Heart left ventricle (tissue), 16 donors: ENCODE data around the gene SORCS1. TPM values are rescaled to one million over a fixed set of nuclear protein-coding genes. Genes with fewer than 3 reads are reported as not detected.

Experiments used
- ATAC-seq, 4 donors: fragments of 200-7000 bp; cut with Tn5 transposase; one replicate each; pipeline ENCODE4 v1.9.1; 2020 to 2022; ENCODE audit warnings: moderate library complexity in 4 of 4, mild to moderate bottlenecking in 3 of 4, moderate number of reproducible peaks in 1 of 4
- DNase-seq, 5 donors: peaks; one replicate each; pipeline ENCODE4 v3.0.0-alpha.2; 2020
- H3K27ac ChIP-seq, 12 donors: fragments of 200-600 bp; sonication (generic) in 4 of 12; one replicate each; pipeline versions ENCODE4 v1.5.0 to v1.8.0; 2016 to 2022; ENCODE audit warnings: mild to moderate bottlenecking in 2 of 12
- H3K27me3 ChIP-seq, 9 donors: fragments of 200-600 bp; sonication (generic) in 2 of 9; one replicate each; pipeline versions ENCODE4 v1.5.1 to v1.8.0; 2016 to 2022; ENCODE audit warnings: mild to moderate bottlenecking in 3 of 9
- H3K36me3 ChIP-seq, 9 donors: fragments of 200-600 bp; sonication (generic) in 2 of 9; one replicate each; pipeline versions ENCODE4 v1.5.0 to v1.8.0; 2018 to 2022; ENCODE audit warnings: mild to moderate bottlenecking in 2 of 9
- H3K4me1 ChIP-seq, 12 donors: fragments of 200-600 bp; sonication (generic) in 4 of 12; one replicate each; pipeline versions ENCODE4 v1.5.0 to v1.8.0; 2016 to 2022; ENCODE audit warnings: mild to moderate bottlenecking in 3 of 12
- H3K4me3 ChIP-seq, 12 donors: fragments of 200-600 bp; sonication (generic) in 4 of 12; one replicate each; pipeline versions ENCODE4 v1.5.0 to v1.8.0; 2017 to 2022; ENCODE audit warnings: mild to moderate bottlenecking in 9 of 12, moderate library complexity in 4 of 12
- H3K9me3 ChIP-seq, 12 donors: fragments of 200-600 bp; sonication (generic) in 4 of 12; one replicate each; pipeline versions ENCODE4 v1.5.0 to v1.8.0; 2016 to 2022; ENCODE audit warnings: mild to moderate bottlenecking in 1 of 12
- CTCF ChIP-seq, 12 donors: fragments of 200-600 bp; sonication (generic) in 4 of 12; IDR thresholded peaks; one replicate each; pipeline versions ENCODE4 v1.5.0 to v1.8.0; 2018 to 2022; ENCODE audit warnings: antibody characterized with exemption in 12 of 12, mild to moderate bottlenecking in 5 of 12
- POLR2A ChIP-seq, 2 donors: fragments of 450-650 bp; IDR thresholded peaks; one replicate each; pipeline ENCODE4 v1.6.1; 2017; ENCODE audit warnings: antibody characterized with exemption in 2 of 2, mild to moderate bottlenecking in 2 of 2, moderate library complexity in 2 of 2
- WGBS, 4 donors: extraction: QIAGEN DNeasy Blood & Tissue Kit in 2 of 4; methylation state at CpG; one replicate each; pipeline versions ENCODE4 v1.1.5 to v1.1.7; 2013 to 2018; 5-methylcytosine and 5-hydroxymethylcytosine counted together
- intact Hi-C, 10 donors: fragments of 100-400 bp; cut with DNase I; formaldehyde crosslinking; loops; one replicate each; pipeline versions ENCODE4 v1.11.1 to v1.14.2; 2022
- polyA plus RNA-seq, 2 donors: library from polyadenylated mRNA; stranded (reverse); fragments of 200-250 nt; gene quantifications; one replicate each; pipeline ENCODE4 v1.2.3, GENCODE V29; 2013
- total RNA-seq, 9 donors: library from RNA; depleted of rRNA in 2 of 9; stranded (reverse); fragments of >200 nt in 2 of 9; fragmentation: NEBNext Ultra II Directional in 3 of 9; extraction: Animal tissue kit (Norgen Biotek cat#: 25700) in 3 of 9; gene quantifications; one replicate each; pipeline versions ENCODE4 v1.1.0 to v1.2.4, GENCODE V29; 2016 to 2023
- donor health status: ischemic (EF 13 %, LVEDD 7.1; RV severe dilation, severe dysfunction).
- donor health status: healthy with polysubstance abuse.
- donor health status: DM: no; HTN: yes; CAD: no.
- donor health status: DM: no; HTN: no; CAD: no.
- donor health status: ischemic (EF 25% LVEDD 6.9; RV normal size, moderate dysfunction).
- donor health status: ischemic (EF 25% LVEDD 5.7; RV mildly dilated, moderate dysfunction).
- donor health status: healthy.
- donor health status: DM: yes; HTN: yes; CAD: no.
- donor health status: ischemic (EF 35%, LVEDD 5.7; RV mildly dilated, moderate dysfunction).
- donor health status: nonischemic (EF 11% LVEDD 7.7; RV severe dilation, severe dysfunction).
- donor health status: DM: yes; HTN: yes; CAD: no.
- donor health status: PGD.
- donor health status: ischemic (EF 29% LVEDD 5.4; RV normal size, mild dysfunction).
- donor health status: nonischemic (EF 23%, LVEDD 6.1; RV moderate dilation, normal function).

SORCS1 gene
- total and polyA plus RNA-seq, 11 donors: 0.23 to 5.7 (median 1.1) TPM

GRCh38 chr10:106652279-106652678 lies 512.2 kb downstream of the SORCS1 start:
- intact Hi-C loops: no loop called here
- no peaks in the 10 kb centered on the region for H3K36me3 ChIP-seq
- no peak overlapping the region for H3K27ac ChIP-seq
- H3K4me1 ChIP-seq: peaks cover 0 to 3% (median 0%) of the 10 kb centered on the region in 12 donors
- no peak for TF ChIP-seq CTCF (IDR thresholded peaks at IDR 0.05)
- no peak for TF ChIP-seq POLR2A (IDR thresholded peaks at IDR 0.05)
- no peak overlapping the region for H3K4me3 ChIP-seq
- 83 to 91% (median 88%) methylated on average over 9 of the region's 9 CpGs for WGBS, 4 donors
- DNase-seq (no peak), ATAC-seq (no peak)
- H3K9me3 ChIP-seq: no peaks in the 10 kb centered on the region
- H3K27me3 ChIP-seq: no peaks in the 10 kb centered on the region

DNA sequence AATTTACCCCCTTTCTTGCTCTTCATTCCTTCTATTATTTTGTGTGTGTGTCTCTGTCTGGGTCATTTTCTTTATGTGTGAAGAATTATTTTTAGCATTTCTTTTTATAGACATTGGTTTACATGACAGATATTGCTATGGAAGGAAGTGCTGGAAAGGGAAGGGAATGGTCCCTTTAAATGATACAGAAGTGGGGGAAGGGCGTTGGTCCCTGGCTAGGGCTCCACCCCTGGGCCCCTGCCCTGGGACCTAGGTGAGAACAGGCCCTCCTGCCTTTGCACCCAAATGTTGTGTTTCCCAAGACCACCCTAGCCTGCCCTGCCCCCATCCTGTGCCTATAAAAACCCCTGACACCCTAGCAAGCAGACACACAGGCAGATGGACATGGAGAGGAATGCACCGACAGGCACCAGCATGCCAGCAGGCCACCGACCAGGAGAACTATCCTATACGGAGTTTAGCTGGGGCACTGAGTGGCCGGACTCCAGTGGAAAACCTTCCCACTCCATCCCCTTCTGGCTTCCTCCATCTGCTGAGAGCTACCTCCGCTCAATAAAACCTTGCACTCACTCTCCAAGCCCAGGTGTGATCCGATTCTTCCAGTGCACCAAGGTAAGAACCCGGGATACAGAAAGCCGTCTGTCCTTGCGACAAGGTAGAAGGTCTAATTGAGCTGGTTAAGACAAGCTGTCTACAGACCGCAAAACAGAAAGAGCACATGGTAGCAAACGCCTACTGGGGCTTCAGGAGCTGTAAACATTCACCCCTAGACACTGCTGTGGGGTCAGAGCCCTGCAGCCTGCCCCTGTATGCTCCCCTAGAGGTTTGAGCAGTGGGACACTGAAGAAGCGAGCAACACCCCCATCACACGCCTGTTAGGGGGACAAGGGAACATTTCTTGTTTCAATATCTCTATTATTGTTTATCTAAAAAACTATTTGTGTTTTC lies 515.7 kb downstream of the SORCS1 start:
- ATAC-seq: peak in 3 of 4 donors; percentile 41 to 78 (median 49)
- peak overlapping the region in 10 of 12 donors; percentile 7 to 41 (median 26) for H3K4me3 ChIP-seq

GRCh38 chr10:106643473-106643872 lies 521.0 kb downstream of the SORCS1 start:
- Histone ChIP-seq H3K4me3 (no peak overlapping the region), H3K9me3 (no peaks in the 10 kb centered on the region), H3K4me1 (no peaks in the 10 kb centered on the region), H3K36me3 (no peaks in the 10 kb centered on the region), H3K27ac (no peak overlapping the region), H3K27me3 (no peaks in the 10 kb centered on the region)
- 26 to 50% (median 39%) methylated on average over 1 of the region's 1 CpG for WGBS, 4 donors
- DNase-seq: no peak
- intact Hi-C loops: no loop called here
- no peak for ATAC-seq
- TF ChIP-seq CTCF (IDR thresholded peaks at IDR 0.05): no peak

More for the DNA sequence above, 515.7 kb downstream of the SORCS1 start:
- DNase-seq: peak in 1 of 5 donors; percentile 25
- Histone ChIP-seq H3K27me3 (no peaks in the 10 kb centered on the region), H3K27ac (peak overlapping the region in 4 of 12 donors; percentile 14 to 39 (median 31)), H3K4me1 (peaks cover 0 to 3% (median 0%) of the 10 kb centered on the region in 12 donors), H3K9me3 (no peaks in the 10 kb centered on the region), H3K36me3 (no peaks in the 10 kb centered on the region)
- TF ChIP-seq POLR2A (IDR thresholded peaks at IDR 0.05) (no peak), CTCF (IDR thresholded peaks at IDR 0.05) (no peak)
- intact Hi-C loops: no loop called here
- 69 to 75% (median 72%) methylated on average over 11 to 14 of the region's 14 CpGs for WGBS, 4 donors

DNA sequence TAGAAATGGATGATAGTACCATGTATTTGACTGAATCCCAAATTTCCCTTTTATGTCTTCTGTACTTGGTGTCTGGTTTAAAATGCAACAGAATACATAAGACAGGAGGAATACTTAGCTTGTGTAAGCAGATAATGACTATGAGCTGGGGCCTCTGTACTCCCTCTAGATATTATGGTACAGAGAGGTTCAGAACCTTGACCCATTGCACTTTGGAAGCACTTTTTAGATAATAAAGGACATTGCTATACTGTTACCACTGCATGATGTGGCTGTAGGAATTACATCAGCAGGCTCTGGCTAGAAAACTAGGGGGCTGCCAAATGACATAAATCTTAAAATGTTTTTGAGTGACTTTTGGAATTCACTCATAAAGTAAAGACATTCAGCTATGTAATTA lies 526.6 kb downstream of the SORCS1 start:
- Histone ChIP-seq H3K4me1 (peaks cover 0 to 4% (median 0%) of the 10 kb centered on the region in 12 donors), H3K27me3 (no peaks in the 10 kb centered on the region), H3K9me3 (no peaks in the 10 kb centered on the region), H3K36me3 (no peaks in the 10 kb centered on the region), H3K27ac (no peak overlapping the region), H3K4me3 (no peak overlapping the region)
- intact Hi-C loops: no loop called here
- DNase-seq (no peak), ATAC-seq (no peak)
- no peak for TF ChIP-seq POLR2A (IDR thresholded peaks at IDR 0.05)
- no peak for TF ChIP-seq CTCF (IDR thresholded peaks at IDR 0.05)
